NB4 (cell line): ENCODE results near the gene HSPA4.
A peak's percentile ranks its signal among the peaks of the same experiment; 100 is the strongest.

Experiments
- DNase-seq: peaks from one replicate; pipeline ENCODE4 v3.0.0; 2010; ENCODE audit warnings: low read depth
- H3K4me3 ChIP-seq: one replicate; pipeline ENCODE4 v1.5.1; 2011; ENCODE audit warnings: mild to moderate bottlenecking, low read depth, low read length, moderate library complexity
- CTCF ChIP-seq: IDR thresholded peaks from one replicate; pipeline ENCODE4 v1.5.1; 2012; ENCODE audit warnings: low read depth, low read length
- MAX ChIP-seq: IDR thresholded peaks from 2 replicates; pipeline ENCODE4 v1.6.1; 2011; ENCODE audit warnings: low read depth, low read length
- MYC ChIP-seq: IDR thresholded peaks from 2 replicates; pipeline ENCODE4 v1.6.1; 2011; ENCODE audit warnings: low read depth, low read length
- POLR2A ChIP-seq: IDR thresholded peaks from 2 replicates; pipeline ENCODE4 v1.6.1; 2011; ENCODE audit warnings: mild to moderate bottlenecking; ENCODE audit not compliant: insufficient read length; ENCODE audit errors: extremely low read depth

The HSPA4 gene

GRCh38 chr5:133025804-133026663, 25.8 kb upstream of the HSPA4 start, which contains the start of gene ZCCHC10:
ZCCHC10 (minus strand) TSS chr5:133026549; CDS start chr5:133026537, 12 bp downstream.
- no peak for TF ChIP-seq CTCF
- peak; percentile 78 for TF ChIP-seq POLR2A
- 0 out of 2 replicates have a peak, but pooled peaks have one; percentile 26 for TF ChIP-seq MYC
- peak; percentile 36; the same call in 1 of the 2 replicates for TF ChIP-seq MAX
- H3K4me3 ChIP-seq, result peak within 1 kb of the TSS; percentile 89
- peak; percentile 94 for DNase-seq

GRCh38 chr5:133026664-133027153, 25.1 kb upstream of the HSPA4 start:
- peak overlapping the region; percentile 68 for H3K4me3 ChIP-seq
- DNase-seq, result no peak
- TF ChIP-seq CTCF (no peak), MYC (no peak), MAX (no peak), POLR2A (no peak)

- H3K4me3 ChIP-seq, result no peak overlapping the region
- DNase-seq, result no peak
- no peak for TF ChIP-seq MYC
- TF ChIP-seq POLR2A, result no peak
- TF ChIP-seq MAX, result no peak
- no peak for TF ChIP-seq CTCF
Measured at GRCh38 chr5:133029416-133029815, 22.4 kb upstream of the HSPA4 start.

GRCh38 chr5:133030343-133031005, 21.3 kb upstream of the HSPA4 start:
- no peak for TF ChIP-seq MAX
- no peak for TF ChIP-seq MYC
- TF ChIP-seq CTCF, result no peak
- no peak for TF ChIP-seq POLR2A
- H3K4me3 ChIP-seq, result no peak overlapping the region
- DNase-seq, result no peak

- DNase-seq, result peak; percentile 25
- TF ChIP-seq MAX (peak; percentile 96), MYC (peak; percentile 90), POLR2A (no peak)
- no peak overlapping the region for H3K4me3 ChIP-seq
Measured at GRCh38 chr5:133032852-133033742, 18.7 kb upstream of the HSPA4 start.
